ENCODE results near the gene ZP4.

ZP4 gene, protein sequence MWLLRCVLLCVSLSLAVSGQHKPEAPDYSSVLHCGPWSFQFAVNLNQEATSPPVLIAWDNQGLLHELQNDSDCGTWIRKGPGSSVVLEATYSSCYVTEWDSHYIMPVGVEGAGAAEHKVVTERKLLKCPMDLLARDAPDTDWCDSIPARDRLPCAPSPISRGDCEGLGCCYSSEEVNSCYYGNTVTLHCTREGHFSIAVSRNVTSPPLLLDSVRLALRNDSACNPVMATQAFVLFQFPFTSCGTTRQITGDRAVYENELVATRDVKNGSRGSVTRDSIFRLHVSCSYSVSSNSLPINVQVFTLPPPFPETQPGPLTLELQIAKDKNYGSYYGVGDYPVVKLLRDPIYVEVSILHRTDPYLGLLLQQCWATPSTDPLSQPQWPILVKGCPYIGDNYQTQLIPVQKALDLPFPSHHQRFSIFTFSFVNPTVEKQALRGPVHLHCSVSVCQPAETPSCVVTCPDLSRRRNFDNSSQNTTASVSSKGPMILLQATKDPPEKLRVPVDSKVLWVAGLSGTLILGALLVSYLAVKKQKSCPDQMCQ

DNA sequence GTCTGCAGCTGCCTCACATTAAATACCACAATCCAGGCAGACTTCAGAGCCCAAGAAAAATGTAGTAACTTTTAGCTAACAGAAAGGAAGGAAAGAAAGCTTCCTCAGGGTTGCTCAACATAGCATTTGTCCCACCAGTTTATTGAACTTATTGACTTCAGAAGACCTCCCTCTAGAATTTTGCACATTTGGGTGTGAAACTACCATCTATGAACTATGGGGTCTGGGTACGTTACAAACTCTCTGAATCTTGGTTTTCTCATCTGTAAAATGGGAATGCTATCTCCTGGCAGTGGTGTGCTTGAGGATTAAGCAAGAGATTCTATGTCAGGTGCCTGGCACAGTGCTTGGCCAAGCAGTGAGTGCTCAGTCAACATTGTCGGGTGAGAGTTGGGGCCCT is at the start of gene ZP4:
TSS of gene ZP4 (minus strand) at position 101 of the 400 bp plus-strand sequence. CDS start 287 bp downstream, outside the sequence.
- DNase-seq (ENCODE audit: low read depth): no peak

DNA sequence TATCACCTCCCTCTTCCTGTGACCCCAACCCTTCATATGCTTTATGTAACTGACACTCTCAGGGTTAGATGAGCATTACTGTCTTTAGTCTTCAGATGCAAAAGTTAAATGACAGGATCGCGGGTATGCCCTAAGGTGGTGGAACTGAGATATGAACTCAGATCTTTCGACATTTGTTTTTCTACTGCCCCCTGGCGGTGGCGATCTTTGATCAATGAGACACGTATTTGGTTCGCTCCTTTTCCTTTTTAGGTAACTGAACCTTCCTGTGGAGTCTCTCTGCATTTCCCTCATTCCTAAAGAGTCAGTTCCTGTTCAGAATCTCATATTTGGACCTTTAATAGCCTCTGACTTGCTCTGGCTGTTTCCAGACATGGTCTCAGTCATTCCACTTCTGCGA is 47.8 kb upstream of the ZP4 start:
- no peak for DNase-seq (ENCODE audit: low read depth)

GRCh38 chr1:237938068-237938467 is 47.3 kb upstream of the ZP4 start:
- DNase-seq (ENCODE audit: low read depth): no peak

GRCh38 chr1:237932816-237933215 is 42.1 kb upstream of the ZP4 start:
- no peak for DNase-seq (ENCODE audit: low read depth)

- DNase-seq (ENCODE audit: low read depth): no peak
These were observed 40.9 kb upstream of the ZP4 start for GRCh38 chr1:237931581-237931980.

DNA sequence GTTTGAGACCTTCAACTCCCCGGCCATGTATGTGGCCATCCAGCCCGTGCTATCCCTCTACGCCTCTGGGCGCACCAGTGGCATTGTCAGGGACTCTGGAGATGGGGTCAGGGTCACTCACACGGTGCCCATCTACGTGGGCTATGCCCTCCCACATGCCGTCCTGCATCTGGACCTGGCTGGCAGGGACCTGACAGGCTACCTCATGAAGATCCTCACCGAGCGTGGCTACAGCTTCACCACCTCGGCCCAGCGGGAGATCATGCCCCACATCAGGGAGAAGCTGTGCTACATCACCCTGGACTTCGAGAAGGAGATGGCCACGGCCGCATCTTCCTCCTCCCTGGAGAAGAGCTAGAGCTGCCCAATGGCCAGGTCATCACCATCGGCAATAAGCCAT is 36.5 kb upstream of the ZP4 start:
- DNase-seq (ENCODE audit: low read depth): no peak

GRCh38 chr1:237921306-237921705 is 30.6 kb upstream of the ZP4 start:
- DNase-seq (ENCODE audit: low read depth): no peak

DNA sequence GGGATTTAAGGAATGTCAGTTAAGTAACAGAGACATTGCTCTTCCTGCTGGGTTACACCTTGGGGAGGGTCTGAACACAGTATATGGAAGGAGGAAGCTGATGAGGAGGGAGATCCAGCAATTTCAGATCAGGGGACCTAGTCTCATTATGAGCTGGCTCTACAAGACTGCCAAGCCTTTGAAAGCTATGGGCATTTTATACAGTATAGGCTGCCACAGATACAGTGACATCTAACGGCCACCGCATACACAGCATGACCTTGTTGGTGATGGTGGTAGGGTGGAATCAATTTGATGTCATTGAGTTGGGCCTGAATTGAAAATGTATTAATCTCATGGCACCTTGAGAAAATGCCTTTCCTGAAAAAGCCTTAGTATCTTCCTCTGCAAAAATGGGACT is 22.6 kb upstream of the ZP4 start:
- no peak for DNase-seq (ENCODE audit: low read depth)

- DNase-seq (ENCODE audit: low read depth): no peak
These were observed 21.2 kb upstream of the ZP4 start for GRCh38 chr1:237911911-237912310.

- no peak for DNase-seq (ENCODE audit: low read depth)
These were observed 20.1 kb upstream of the ZP4 start for GRCh38 chr1:237910834-237911233.

GRCh38 chr1:237903961-237904360 is 13.2 kb upstream of the ZP4 start:
- DNase-seq (ENCODE audit: low read depth): no peak

DNA sequence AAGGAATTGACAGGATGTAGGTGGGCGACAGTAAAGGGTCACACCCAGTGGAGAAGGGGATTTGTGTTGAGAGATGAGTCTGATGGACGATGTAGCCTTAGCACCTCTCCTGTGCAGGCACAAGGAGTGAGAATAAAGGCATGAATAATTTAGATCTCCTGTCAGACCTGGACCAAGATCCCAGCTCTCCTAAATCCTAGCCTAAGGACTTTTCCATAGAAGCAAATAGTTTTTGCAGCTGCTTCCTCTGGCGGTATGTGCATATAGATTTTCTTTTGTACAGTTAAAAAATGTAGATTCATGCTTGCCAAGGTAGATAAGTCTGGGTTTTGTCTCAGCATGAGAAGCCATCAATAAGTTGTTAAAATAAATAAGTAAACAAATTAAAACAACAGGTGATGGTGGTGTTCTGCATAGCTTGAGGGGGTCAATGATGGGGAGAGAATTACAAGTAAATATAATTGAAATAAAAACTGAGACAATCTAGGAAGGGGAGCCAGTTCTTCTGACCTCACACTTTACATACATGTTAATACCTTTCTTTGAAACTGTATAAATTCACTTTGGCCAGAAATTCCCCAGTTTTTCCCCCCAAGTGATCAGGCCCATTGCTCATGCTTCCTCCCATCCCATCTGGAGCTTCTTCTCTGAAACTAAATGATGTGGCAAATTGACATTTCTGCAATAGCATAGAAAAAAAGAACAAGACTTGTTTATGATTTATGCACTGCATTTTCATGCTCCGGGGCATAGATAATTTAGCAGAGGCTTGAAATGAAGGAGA is 12.4 kb upstream of the ZP4 start:
- DNase-seq (ENCODE audit: low read depth): no peak

GRCh38 chr1:237901299-237901934 is 10.7 kb upstream of the ZP4 start:
- no peak for DNase-seq (ENCODE audit: low read depth)

DNA sequence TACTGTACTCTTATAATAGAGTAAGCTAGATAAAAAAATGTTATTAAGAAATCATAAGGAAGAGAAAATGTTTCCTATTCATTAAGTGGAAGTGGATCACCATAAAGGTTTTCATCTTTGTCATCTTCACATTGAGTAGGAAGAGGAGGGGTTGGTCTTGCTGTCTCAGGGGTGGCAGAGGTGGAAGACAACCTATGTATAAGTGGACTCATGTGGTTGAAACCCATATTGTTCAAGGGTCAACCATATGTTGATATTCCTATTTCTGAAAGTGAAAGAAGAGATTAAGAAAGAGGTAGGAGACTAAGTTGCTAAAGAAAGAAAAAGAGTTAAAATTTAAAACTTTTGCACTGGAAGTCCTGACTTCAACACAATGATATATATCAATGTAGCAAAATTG is 4.9 kb upstream of the ZP4 start:
- no peak for DNase-seq (ENCODE audit: low read depth)

DNA sequence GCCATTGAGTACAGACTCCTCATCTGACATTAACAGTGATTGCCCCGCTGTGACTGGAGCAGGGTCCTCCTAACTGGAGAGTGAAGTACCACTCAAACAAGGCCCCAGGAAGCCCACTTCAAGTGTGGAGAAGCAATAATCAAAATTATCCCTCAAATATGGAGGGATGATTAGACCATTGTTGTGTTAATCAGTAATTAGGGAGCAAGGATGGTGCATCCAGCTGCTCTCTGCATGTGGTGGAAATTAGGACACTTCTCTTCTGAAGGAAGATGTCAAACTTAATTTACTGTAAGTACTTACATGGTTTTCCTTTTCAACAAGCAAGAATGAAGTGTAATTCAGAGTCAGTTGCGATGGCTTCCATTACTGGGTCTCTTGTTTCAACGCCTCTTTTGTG is 3.4 kb upstream of the ZP4 start:
- DNase-seq (ENCODE audit: low read depth): no peak

DNA sequence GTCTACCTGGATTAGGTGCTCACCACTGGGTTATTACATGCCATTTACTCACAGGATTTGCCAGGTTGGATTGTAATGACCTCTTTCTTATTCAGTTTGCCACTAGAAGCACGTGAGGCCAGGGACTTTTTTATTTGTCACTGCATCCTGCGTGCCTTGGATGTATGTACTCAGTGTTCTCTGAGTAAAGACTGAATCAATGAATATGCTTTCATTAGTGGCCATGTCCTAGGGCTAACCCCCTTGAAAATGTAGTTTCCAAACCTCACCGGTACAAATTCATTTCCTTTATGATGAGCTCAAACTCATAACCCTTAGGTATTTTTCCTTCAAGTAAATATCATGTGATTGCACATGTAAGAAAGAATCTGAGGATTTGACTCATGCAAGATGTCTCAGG is 1.3 kb upstream of the ZP4 start:
- DNase-seq (ENCODE audit: low read depth): no peak

DNA sequence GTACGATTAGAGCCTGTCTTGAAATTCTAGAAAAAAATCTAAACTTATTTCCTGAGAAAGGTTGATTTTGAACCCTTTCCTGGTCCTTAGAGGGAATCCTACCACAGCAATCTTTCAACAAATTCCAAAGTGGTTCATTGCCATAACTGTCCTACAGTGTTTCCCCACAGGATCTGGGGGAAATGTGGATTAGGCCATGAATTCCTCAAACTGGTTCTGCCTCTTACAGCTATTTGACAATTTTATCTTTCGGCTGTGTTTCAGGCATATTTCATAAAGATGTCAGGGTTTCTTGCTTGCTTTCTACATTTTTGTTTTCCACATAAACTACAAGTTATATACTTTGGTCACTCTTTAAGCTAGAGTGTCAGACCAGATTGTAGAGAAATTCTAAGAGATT is 544 bp upstream of the ZP4 start:
- no peak for DNase-seq (ENCODE audit: low read depth)

- DNase-seq (ENCODE audit: low read depth): no peak
These were observed 306 bp downstream of the ZP4 start for GRCh38 chr1:237890416-237890815.

DNA sequence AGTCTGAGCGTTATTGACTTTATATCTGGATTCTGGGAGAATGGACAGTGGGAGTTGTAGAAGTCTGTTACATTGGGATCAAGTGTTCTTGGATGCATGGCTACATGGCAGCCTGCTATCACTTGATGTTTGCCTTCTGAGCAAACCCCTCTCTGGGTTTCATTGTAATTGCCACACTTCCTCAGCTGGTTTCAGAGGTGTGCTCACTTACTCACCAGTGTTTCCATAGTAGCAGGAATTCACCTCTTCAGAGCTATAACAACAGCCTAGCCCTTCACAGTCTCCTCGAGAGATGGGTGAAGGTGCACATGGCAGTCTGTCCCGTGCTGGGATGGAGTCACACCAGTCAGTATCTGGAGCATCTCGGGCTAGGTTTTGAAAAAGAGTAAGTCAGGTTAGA is 2.6 kb downstream of the ZP4 start:
- DNase-seq (ENCODE audit: low read depth): no peak

DNA sequence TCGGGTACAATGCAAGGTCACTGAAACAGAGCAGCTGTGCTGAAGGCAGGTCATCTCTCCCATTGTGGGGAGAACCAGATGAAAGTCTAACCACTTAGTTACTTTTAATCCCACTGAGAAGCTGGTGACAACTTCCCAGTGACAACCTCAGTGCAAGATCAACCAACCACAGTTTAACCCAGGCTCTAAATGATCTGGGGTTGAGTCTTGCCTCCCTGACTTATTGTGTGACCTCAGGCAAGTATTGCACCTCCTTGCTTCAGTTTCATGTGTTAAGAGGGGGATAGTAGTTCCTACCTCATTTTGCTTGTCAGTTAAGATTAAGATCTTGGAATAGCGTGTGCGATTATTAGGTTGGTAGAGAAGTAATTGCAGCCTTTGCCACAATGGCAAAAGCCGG is 3.2 kb downstream of the ZP4 start:
- no peak for DNase-seq (ENCODE audit: low read depth)

DNA sequence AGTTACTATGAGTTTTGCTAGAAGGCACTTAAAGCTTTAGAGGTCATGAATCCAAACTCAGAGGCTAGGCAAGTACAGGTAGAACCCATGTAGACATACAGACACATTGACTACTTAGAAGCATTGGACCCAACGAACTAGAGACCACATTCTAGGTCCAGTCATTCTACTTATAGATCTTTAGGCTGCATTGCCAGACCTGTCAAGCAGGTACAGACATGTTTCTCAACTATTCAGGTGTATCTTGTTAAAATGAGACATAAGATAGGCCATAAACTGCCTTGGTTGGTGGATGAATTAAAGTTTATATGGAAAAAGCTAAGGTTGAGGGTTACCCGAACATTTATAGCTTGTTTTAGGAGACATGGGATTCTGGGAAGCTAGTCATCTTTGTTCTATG is 6.5 kb downstream of the ZP4 start:
- DNase-seq (ENCODE audit: low read depth): no peak

GRCh38 chr1:237879195-237879594 is 11.5 kb downstream of the ZP4 start:
- no peak for DNase-seq (ENCODE audit: low read depth)

DNA sequence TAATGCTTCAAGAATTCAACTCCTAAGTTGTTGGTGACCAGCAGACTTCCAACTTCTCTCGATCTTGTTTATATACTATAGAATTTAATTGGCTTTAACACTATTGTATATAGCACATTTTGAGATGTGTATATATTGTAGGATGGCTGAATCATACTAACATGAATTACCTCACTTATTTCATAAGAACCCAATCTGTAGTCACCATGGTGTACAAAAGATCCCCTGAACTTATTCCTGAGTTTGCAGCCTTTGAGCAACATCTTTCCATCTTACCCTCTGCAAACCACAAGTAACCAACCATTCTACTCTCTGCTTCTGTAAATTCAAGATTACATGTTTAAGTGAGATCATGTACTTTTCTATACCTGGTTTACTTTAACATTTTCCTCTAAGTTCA is 12.3 kb downstream of the ZP4 start:
- DNase-seq (ENCODE audit: low read depth): no peak
